HG03575 (cell line): ENCODE measurements around the gene ITPR2.

ENCODE experiments used
- ATAC-seq: cut with Tn5 transposase; IDR thresholded peaks from one replicate; pipeline ENCODE4 v1.9.1; 2021; ENCODE audit not compliant: unreplicated experiment, insufficient number of reproducible peaks, low FRiP score; ENCODE audit errors: extremely low read depth

The ITPR2 gene

DNA sequence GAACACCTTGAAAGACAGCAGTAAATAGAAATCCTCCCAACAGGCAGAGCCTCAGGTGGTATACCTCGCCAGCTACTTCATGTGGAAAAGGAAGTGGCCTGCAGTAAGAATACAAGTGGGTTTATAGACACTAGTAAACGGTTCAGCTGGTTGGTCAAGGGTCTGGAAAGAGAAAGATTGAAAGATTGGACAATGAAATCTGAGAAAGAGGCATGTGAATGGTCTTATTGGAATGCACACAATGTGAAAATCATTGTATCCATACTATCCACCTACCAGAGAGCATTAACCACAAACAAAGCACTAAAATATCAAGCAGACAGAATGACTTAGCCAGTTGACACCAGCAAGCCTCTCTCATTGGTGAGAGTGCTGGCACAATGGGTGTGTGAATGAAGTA is 539.4 kb downstream of the ITPR2 start:
- no peak for ATAC-seq

DNA sequence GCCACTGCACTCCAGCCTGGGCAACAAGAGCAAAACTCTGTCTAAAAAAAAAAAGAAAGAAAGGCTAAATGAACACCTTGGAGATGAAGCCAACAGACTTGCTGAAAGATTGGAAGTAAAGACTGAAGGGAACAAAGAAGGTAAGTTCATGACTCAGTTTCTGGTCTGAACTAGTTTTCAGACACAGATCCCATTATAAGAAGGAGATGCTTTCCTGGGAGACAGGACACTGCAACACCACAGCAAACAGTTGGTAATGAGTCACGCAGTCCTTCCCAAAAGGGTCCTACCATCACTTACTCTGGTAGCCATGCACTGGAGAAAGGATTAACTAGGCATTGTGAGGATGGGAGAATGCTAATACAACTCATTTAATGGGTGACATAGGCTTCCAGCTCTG is 540.4 kb downstream of the ITPR2 start:
- no peak for ATAC-seq

DNA sequence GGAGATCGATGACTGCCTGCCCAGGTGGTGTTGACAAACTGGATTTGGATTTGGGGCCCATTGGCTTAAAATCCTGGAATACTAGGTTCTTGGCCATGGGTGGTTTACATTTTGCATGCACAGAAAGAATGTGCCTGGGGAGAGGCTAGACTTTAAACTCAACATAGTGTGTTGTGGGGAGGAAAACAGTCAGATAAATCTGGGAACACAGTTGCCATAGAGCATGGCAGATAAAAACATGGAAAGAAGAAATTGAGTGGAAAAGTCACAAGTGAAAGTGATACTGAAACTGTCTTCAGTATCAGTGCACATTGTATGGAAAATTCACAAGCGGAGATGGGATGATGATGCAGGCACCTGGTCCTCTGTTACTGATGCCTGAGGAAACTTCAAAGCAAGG is 542.4 kb downstream of the ITPR2 start:
- no peak for ATAC-seq

DNA sequence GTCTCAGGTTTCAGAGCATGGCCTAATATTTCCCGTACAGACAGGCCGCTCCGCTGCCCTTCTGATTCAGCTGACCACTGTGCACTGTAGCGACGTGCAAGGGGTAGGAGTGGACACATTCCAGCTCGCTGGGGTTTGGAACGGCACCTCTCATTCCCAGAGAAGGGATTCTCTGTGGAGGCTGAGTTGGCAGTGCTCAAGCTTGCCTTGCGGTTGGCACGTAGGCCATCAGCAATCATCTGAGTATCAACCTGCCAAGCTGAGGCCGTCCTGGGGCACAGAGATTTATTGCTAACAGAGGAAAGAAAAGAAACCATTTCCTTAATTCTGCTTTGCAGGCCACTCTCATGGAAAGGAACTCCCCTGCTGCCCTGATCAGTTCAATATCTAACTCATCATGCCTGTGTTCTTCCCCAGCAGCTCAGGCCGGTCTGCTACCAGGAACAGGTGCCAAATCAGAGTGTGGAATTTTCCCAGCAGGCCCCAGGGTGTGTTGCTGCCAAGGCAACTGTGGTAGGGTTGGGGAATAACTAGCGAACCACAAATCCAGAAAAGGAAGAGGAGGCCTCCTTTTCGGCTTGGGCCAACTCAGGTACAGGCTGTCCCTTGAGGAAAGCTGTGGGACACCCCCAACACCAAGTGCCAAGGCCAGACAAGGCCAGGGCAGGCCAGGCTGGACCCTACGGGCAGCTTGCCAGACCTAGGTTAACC is 545.2 kb downstream of the ITPR2 start:
- ATAC-seq, result no peak
